HepG2 (cell line): ENCODE results near the gene GRAMD1B. TPM values are rescaled to one million over a fixed set of nuclear protein-coding genes. Genes with fewer than 3 reads are reported as not detected.

Experiments used
- ATAC-seq: fragments of 200-7000 bp; cut with Tn5 transposase; 3 replicates; pipeline ENCODE4 v1.9.1; 2020; ENCODE audit warnings: mild to moderate bottlenecking, moderate library complexity
- BruUV-seq: library from RNA; stranded (reverse); fragments of 400-500 nt; replicated peaks from 2 replicates; lab custom pipeline; 2021; lab: Mats Ljungman, UMichigan
- CTCF ChIA-PET: fragments of 300-600 bp; formaldehyde crosslinking; extraction: SDS; loops from one replicate; lab custom pipeline; 2021; ENCODE audit warnings: low total read pairs, inconsistent platforms, low intra/inter-chr PET ratio; lab: Yijun Ruan, JAX
- POLR2A ChIA-PET: fragments of 350-600 bp; sonication (Branson Sonifier 250); formaldehyde crosslinking; loops from one replicate; lab custom pipeline; 2020; ENCODE audit warnings: antibody characterized with exemption, inconsistent platforms; lab: Yijun Ruan, JAX
- DNase-seq: peaks from one replicate; pipeline ENCODE4 v3.0.0-alpha.2; 2015; ENCODE audit warnings: low spot score
- FAIRE-seq: peaks from 3 replicates; lab custom pipeline; 2011; peaks lifted over from hg19 to GRCh38; lab: Jason Lieb, UNC
- H2AFZ ChIP-seq: one replicate; pipeline ENCODE4 v1.6.1; 2011; ENCODE audit warnings: low read length, inconsistent platforms
- H3K27ac ChIP-seq: fragments of 300-600 bp; 3 replicates; pipeline ENCODE4 v1.8.0; 2011; ENCODE audit warnings: mixed run types, mild to moderate bottlenecking, mixed read lengths, low read length, inconsistent platforms; ENCODE audit not compliant: insufficient read depth; ENCODE audit errors: extremely low read length
- H3K27me3 ChIP-seq, 2 experiments: fragments of 200-600 bp in 1 of 2; 2 replicates in 1 of 2; 3 replicates in 1 of 2; pipeline versions ENCODE4 v1.6.0 to v1.8.0; 2011; ENCODE audit warnings: low read length in 2 of 2, mild to moderate bottlenecking in 2 of 2, moderate library complexity in 2 of 2, inconsistent platforms in 1 of 2; ENCODE audit not compliant: insufficient read depth in 2 of 2, control insufficient read depth in 1 of 2
- H3K36me3 ChIP-seq, 2 experiments: fragments of 200-600 bp in 1 of 2; replicated peaks in 1 of 2; 2 replicates in 1 of 2; 3 replicates in 1 of 2; pipeline versions ENCODE4 v1.5.1 to v1.8.0; 2011; ENCODE audit warnings: low read length in 2 of 2, inconsistent platforms in 1 of 2; ENCODE audit not compliant: insufficient read depth in 2 of 2, control insufficient read depth in 1 of 2
- H3K4me1 ChIP-seq: 2 replicates; pipeline ENCODE4 v1.5.1; 2012; ENCODE audit warnings: low read length, inconsistent platforms; ENCODE audit not compliant: insufficient read depth
- H3K4me2 ChIP-seq: 2 replicates; pipeline ENCODE4 v1.6.0; 2011; ENCODE audit warnings: low read depth, low read length, inconsistent platforms
- H3K4me3 ChIP-seq, 3 experiments: fragments of 200-600 bp in 1 of 3; sonication (generic), shearing (Covaris generic) in 1 of 3; replicated peaks in 1 of 3; 2 replicates each; pipeline ENCODE4 v1.5.1; 2011 to 2016; ENCODE audit warnings: low read length in 3 of 3, inconsistent platforms in 2 of 3, low read depth in 2 of 3, mild to moderate bottlenecking in 2 of 3, control low read depth in 1 of 3, mixed read lengths in 1 of 3; ENCODE audit not compliant: insufficient read depth in 1 of 3
- H3K79me2 ChIP-seq: one replicate; pipeline ENCODE4 v1.6.1; 2011; ENCODE audit warnings: low read length, inconsistent platforms; ENCODE audit not compliant: insufficient read depth
- H3K9ac ChIP-seq: 2 replicates; pipeline ENCODE4 v1.6.0; 2011; ENCODE audit warnings: mild to moderate bottlenecking, low read depth, low read length, inconsistent platforms; ENCODE audit not compliant: insufficient read depth
- H3K9me3 ChIP-seq: 2 replicates; pipeline ENCODE4 v1.5.1; 2012; ENCODE audit warnings: mild to moderate bottlenecking, low read length
- H4K20me1 ChIP-seq: 2 replicates; pipeline ENCODE4 v1.6.0; 2011; ENCODE audit warnings: inconsistent platforms, mild to moderate bottlenecking, low read length, moderate library complexity; ENCODE audit not compliant: insufficient read depth
- HNRNPL ChIP-seq: fragments of 200-400 bp; formaldehyde crosslinking; IDR thresholded peaks from 2 replicates; pipeline ENCODE4 v1.6.1; 2017; ENCODE audit warnings: mild to moderate bottlenecking, low read depth, low read length
- KAT7 ChIP-seq: IDR thresholded peaks from 2 replicates; pipeline ENCODE4 v1.6.1; 2018; ENCODE audit warnings: borderline replicate concordance, missing compliant biosample characterization
- KDM4B ChIP-seq: sonication (generic); formaldehyde crosslinking; IDR thresholded peaks from 2 replicates; pipeline ENCODE4 v1.4.0; 2020; ENCODE audit warnings: missing genetic modification reagents
- PAWR ChIP-seq: sonication (generic); formaldehyde crosslinking; IDR thresholded peaks from 2 replicates; pipeline ENCODE4 v1.4.0; 2020; ENCODE audit warnings: missing genetic modification reagents, mild to moderate bottlenecking, borderline replicate concordance
- PITX1 ChIP-seq: sonication (generic); formaldehyde crosslinking; IDR thresholded peaks from 2 replicates; pipeline ENCODE4 v1.5.1; 2020; ENCODE audit warnings: mild to moderate bottlenecking, missing genetic modification reagents
- RBFOX2 ChIP-seq: fragments of 200-400 bp; formaldehyde crosslinking; IDR thresholded peaks from 2 replicates; pipeline ENCODE4 v1.6.1; 2017; ENCODE audit warnings: low read depth, mild to moderate bottlenecking, low read length
- SIN3A ChIP-seq: IDR thresholded peaks from 2 replicates; pipeline ENCODE4 v1.6.1; 2011; ENCODE audit warnings: low read depth, mild to moderate bottlenecking, control low read depth, low read length, borderline replicate concordance
- SIX1 ChIP-seq: sonication (generic); formaldehyde crosslinking; IDR thresholded peaks from 2 replicates; pipeline ENCODE4 v1.4.0; 2020; ENCODE audit warnings: missing genetic modification reagents, borderline replicate concordance
- ZFP36L2 ChIP-seq: sonication (generic); formaldehyde crosslinking; IDR thresholded peaks from 2 replicates; pipeline ENCODE4 v1.4.0; 2020; ENCODE audit warnings: missing genetic modification reagents
- ZKSCAN8 ChIP-seq: IDR thresholded peaks from 2 replicates; pipeline ENCODE4 v1.6.1; 2016; ENCODE audit warnings: borderline replicate concordance, missing genetic modification reagents, missing compliant biosample characterization
- ZNF468 ChIP-seq: sonication (generic); formaldehyde crosslinking; IDR thresholded peaks from 2 replicates; pipeline ENCODE4 v1.8.0; 2022; ENCODE audit warnings: mild to moderate bottlenecking, moderate library complexity, missing genetic modification reagents
- WGBS: methylation state at CpG from one replicate; pipeline ENCODE4 v1.1.6; 2017; ENCODE audit warnings: low lambda C conversion rate; 5-methylcytosine and 5-hydroxymethylcytosine counted together
- in situ Hi-C: cut with HindIII; loops from 2 replicates; pipeline ENCODE4 v1.10.0; 2017; ENCODE audit warnings: low pct_unique_long_range_greater_than_20kb; ENCODE audit not compliant: extremely low pct_ligation_motif_present
- intact Hi-C: fragments of 100-400 bp; cut with micrococcal nuclease; formaldehyde crosslinking; loops from one replicate; pipeline ENCODE4 v1.10.0; 2022; ENCODE audit not compliant: unreplicated experiment
- polyA plus RNA-seq, 8 experiments: library from polyadenylated mRNA; depleted of rRNA in 3 of 8; stranded (reverse) in 7 of 8; unstranded in 1 of 8; fragments of >200 nt; fragmentation: Illumina TruSeq in 4 of 8; extraction: Trizol in 4 of 8; gene quantifications; 2 replicates each; pipeline versions ENCODE4 v1.2.1 to v1.2.3, GENCODE V29; 2011 to 2016; ENCODE audit warnings: low read depth in 4 of 8, missing spikeins in 1 of 8, mixed read lengths in 1 of 8; ENCODE audit not compliant: insufficient read depth in 1 of 8
- total RNA-seq, 5 experiments: library from RNA; depleted of rRNA; stranded (reverse); fragments of >200 nt; fragmentation: Illumina TruSeq; extraction: Trizol; gene quantifications; 2 replicates each; pipeline ENCODE4 v1.2.3, GENCODE V29; 2016; ENCODE audit warnings: low read depth in 1 of 5
- TF ChIP-seq, protein P1 (sequence below): sonication (generic); formaldehyde crosslinking; IDR thresholded peaks from one replicate; pipeline ENCODE4 v1.5.1; 2020; ENCODE audit warnings: mild to moderate bottlenecking, missing genetic modification reagents; ENCODE audit errors: not compliant biosample characterization
- TF ChIP-seq, protein P2 (sequence below), 2 experiments: sonication (generic) in 1 of 2; formaldehyde crosslinking in 1 of 2; IDR thresholded peaks; 2 replicates each; pipeline versions ENCODE4 v1.4.0 to v1.6.1; 2018 to 2020; ENCODE audit warnings: missing genetic modification reagents in 2 of 2, borderline replicate concordance in 1 of 2, low read depth in 1 of 2, mild to moderate bottlenecking in 1 of 2, missing biosample characterization in 1 of 2

Gene GRAMD1B
- total and polyA plus RNA-seq, 2 of the 13 experiments (the other 11 are each of a cell fraction or from before 2014, with no cell fraction given): 0.12 TPM; not detected in 1

GRCh38 chr11:123439616-123440015 is 9.5 kb downstream of the GRAMD1B start (continued):
- TF ChIP-seq, protein P1, sequence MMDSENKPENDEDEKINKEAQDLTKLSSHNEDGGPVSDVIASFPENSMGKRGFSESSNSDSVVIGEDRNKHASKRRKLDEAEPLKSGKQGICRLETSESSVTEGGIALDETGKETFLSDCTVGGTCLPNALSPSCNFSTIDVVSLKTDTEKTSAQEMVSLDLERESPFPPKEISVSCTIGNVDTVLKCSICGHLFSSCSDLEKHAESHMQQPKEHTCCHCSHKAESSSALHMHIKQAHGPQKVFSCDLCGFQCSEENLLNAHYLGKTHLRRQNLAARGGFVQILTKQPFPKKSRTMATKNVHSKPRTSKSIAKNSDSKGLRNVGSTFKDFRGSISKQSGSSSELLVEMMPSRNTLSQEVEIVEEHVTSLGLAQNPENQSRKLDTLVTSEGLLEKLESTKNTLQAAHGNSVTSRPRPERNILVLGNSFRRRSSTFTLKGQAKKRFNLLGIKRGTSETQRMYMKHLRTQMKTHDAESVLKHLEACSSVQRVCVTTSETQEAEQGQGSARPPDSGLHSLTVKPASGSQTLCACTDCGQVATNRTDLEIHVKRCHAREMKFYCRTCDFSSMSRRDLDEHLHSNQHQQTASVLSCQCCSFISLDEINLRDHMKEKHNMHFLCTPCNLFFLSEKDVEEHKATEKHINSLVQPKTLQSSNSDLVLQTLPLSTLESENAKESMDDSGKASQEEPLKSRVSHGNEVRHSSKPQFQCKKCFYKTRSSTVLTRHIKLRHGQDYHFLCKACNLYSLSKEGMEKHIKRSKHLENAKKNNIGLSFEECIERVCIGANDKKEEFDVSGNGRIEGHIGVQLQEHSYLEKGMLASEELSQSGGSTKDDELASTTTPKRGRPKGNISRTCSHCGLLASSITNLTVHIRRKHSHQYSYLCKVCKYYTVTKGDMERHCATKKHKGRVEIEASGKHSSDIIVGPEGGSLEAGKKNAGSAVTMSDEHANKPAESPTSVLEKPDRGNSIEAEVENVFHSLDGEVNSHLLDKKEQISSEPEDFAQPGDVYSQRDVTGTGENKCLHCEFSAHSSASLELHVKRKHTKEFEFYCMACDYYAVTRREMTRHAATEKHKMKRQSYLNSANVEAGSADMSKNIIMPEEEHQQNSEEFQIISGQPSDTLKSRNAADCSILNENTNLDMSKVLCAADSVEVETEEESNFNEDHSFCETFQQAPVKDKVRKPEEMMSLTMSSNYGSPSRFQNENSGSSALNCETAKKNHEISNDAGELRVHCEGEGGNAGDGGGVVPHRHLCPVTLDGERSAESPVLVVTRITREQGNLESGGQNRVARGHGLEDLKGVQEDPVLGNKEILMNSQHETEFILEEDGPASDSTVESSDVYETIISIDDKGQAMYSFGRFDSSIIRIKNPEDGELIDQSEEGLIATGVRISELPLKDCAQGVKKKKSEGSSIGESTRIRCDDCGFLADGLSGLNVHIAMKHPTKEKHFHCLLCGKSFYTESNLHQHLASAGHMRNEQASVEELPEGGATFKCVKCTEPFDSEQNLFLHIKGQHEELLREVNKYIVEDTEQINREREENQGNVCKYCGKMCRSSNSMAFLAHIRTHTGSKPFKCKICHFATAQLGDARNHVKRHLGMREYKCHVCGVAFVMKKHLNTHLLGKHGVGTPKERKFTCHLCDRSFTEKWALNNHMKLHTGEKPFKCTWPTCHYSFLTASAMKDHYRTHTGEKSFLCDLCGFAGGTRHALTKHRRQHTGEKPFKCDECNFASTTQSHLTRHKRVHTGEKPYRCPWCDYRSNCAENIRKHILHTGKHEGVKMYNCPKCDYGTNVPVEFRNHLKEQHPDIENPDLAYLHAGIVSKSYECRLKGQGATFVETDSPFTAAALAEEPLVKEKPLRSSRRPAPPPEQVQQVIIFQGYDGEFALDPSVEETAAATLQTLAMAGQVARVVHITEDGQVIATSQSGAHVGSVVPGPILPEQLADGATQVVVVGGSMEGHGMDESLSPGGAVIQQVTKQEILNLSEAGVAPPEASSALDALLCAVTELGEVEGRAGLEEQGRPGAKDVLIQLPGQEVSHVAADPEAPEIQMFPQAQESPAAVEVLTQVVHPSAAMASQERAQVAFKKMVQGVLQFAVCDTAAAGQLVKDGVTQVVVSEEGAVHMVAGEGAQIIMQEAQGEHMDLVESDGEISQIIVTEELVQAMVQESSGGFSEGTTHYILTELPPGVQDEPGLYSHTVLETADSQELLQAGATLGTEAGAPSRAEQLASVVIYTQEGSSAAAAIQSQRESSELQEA (CRISPR knock-in tag): no peak
- no peak for TF ChIP-seq KDM4B
- TF ChIP-seq SIX1 (CRISPR knock-in tag): no peak
- no peak for TF ChIP-seq HNRNPL

DNA sequence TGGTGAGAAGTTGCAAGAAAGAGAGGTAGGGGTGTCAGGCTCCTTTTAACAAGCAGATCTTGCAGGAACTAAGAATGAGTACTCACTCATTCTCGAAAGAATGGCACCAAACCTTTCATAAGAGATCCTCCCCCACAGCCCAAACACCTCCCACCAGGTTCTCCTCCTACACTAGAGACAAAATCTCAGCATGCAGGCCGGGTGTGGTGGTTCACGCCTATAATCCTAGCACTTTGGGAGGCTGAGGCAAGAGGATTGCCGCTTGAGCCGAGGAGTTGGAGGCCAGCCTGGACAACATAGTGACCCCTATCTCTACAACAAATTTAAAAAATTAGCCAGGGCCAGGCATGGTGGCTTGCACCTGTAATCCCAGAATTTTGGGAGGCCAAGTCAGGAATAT is 11.1 kb downstream of the GRAMD1B start:
- in situ Hi-C loops (no loop called here), intact Hi-C loops (no loop called here)
- ChIA-PET CTCF (no interaction called here), POLR2A (no interaction called here)
- no peak for ATAC-seq
- FAIRE-seq: no peak
- no TSS peak for BruUV-seq
- H4K20me1 ChIP-seq: no peaks in the 10 kb centered on the region
- H2AFZ ChIP-seq: no peak overlapping the region
- H3K27ac ChIP-seq: no peak overlapping the region
- H3K9ac ChIP-seq: no peak overlapping the region
- DNase-seq: no peak
- H3K36me3 ChIP-seq: no peaks in the 10 kb centered on the region
- H3K4me1 ChIP-seq: no peaks in the 10 kb centered on the region
- H3K4me3 ChIP-seq: no peak overlapping the region
- H3K9me3 ChIP-seq: no peaks in the 10 kb centered on the region
- no peak overlapping the region for H3K4me2 ChIP-seq
- no peaks in the 10 kb centered on the region for H3K79me2 ChIP-seq
- peaks cover 0 to 7% of the 10 kb centered on the region in 2 experiments; a peak in 2 of 5 replicates for H3K27me3 ChIP-seq
- 37% methylated on average over 4 of the region's 5 CpGs for WGBS
- no peak for TF ChIP-seq PITX1 (CRISPR knock-in tag)
- no peak for TF ChIP-seq SIN3A
- TF ChIP-seq ZFP36L2: no peak
- TF ChIP-seq PAWR: no peak
- TF ChIP-seq, protein P2, sequence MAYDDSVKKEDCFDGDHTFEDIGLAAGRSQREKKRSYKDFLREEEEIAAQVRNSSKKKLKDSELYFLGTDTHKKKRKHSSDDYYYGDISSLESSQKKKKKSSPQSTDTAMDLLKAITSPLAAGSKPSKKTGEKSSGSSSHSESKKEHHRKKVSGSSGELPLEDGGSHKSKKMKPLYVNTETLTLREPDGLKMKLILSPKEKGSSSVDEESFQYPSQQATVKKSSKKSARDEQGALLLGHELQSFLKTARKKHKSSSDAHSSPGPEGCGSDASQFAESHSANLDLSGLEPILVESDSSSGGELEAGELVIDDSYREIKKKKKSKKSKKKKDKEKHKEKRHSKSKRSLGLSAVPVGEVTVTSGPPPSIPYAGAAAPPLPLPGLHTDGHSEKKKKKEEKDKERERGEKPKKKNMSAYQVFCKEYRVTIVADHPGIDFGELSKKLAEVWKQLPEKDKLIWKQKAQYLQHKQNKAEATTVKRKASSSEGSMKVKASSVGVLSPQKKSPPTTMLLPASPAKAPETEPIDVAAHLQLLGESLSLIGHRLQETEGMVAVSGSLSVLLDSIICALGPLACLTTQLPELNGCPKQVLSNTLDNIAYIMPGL (CRISPR knock-in tag; IDR thresholded peaks at IDR 0.05; ENCODE audit: borderline replicate concordance in 1 of 2, low read depth in 1 of 2): no peak
- TF ChIP-seq RBFOX2: no peak
- TF ChIP-seq KAT7: no peak
- no peak for TF ChIP-seq ZKSCAN8 (CRISPR knock-in tag)
- no peak for TF ChIP-seq ZNF468 (CRISPR knock-in tag)
